ENCODE results near the gene ANK3.

ANK3 gene

DNA sequence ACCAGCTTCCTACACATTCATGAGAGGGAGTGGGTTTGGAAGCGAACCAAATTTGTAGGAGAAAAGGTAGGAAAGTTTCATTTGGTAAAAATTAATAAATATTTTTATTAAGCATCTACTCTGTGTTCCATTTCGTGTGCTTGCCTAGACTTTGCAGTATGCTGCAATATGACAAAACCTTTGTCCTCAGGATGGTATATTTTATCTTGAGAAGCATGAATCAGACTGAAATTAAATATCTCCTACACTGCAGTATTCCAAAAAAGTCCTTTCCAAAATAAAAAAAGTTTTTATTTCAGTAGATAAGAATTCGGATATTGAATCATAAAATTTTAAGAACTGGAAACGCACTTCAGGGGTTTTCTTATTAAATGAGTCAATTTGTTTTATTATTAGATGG is 47.7 kb downstream of the ANK3 start:
- no peak for DNase-seq (ENCODE audit: low read depth)

DNA sequence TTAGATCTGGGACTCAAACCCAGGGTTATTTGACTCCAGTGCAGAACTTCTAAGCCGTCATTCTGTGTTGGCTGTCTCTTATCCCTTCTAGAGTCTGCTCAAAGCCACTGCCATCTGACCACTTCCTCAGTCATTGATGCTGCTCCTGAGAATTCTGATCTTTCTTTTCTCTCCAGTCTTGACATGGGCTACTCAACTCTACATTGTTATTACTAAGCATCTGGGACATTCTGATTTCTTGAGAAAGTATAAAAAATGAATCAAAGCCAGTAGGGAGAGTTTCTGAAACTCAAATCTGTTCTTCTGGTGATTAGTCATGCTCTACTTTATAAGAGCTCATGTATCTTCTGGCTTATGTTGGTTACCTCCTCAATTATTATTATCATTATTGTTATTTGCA is 48.7 kb downstream of the ANK3 start:
- no peak for DNase-seq (ENCODE audit: low read depth)

DNA sequence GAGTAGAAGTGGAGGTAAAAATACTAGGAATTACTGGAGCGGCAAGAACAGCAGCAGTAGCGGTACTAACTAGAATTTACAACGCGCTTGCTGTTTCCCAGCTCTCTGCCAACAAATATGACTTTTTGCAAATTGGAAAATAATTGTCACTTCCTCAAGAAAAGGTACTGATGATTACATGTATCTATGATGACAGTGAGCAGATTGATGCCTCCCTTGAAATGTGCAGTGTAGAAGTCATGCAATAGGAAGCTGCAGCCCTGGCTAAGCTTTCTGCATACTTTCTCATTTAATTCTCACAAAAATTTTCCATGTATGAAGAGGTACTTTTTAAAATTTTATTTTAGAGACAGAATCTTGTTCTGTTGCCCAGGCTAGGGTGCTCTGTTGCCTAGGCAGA is 49.9 kb downstream of the ANK3 start:
- no peak for DNase-seq (ENCODE audit: low read depth)

DNA sequence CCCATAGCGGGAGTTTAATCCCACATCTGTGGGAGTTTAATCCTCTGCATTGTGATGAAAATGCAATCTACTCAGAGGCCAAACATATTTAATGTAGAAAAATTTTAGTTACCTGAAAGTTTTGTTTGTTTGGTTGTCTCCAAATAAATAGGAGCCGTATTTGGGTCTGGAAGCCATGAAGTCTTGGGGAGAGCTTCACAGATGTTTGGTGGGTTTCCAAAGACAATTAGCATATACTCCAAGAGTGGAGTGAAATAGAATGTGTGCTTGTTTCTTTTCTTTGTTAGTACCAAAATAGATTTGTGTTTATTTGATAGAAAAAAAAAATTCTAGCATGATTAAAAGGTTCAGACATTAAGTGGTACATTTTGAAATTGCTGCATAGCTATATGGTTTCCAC is 50.9 kb downstream of the ANK3 start:
- DNase-seq (ENCODE audit: low read depth), result no peak

DNA sequence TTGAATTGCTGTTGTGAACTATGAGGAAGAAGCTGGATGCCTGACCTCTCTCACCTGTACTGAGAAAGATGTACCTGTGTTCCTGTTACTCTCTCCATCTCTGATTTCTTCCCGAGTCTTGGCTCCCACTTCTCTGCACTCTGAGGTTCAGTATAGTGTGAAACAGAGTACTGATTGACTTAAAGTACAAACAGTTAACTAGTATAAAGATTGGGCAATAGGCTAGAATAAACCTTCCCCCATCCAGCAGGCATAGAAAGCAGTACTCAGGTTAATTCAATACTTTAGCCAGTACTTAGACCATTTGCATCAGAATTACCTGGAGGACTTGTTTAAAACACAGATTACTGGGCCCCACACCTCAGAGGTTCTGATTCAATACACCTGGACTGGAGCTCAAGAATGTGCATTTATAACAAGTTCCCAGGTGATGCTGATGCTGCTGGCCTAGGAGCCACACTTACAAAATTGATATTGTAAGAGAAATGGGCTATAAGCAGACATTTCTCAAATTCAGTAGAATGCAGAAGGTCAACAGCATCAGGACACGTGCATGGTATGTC is 51.6 kb downstream of the ANK3 start:
- no peak for DNase-seq (ENCODE audit: low read depth)

DNA sequence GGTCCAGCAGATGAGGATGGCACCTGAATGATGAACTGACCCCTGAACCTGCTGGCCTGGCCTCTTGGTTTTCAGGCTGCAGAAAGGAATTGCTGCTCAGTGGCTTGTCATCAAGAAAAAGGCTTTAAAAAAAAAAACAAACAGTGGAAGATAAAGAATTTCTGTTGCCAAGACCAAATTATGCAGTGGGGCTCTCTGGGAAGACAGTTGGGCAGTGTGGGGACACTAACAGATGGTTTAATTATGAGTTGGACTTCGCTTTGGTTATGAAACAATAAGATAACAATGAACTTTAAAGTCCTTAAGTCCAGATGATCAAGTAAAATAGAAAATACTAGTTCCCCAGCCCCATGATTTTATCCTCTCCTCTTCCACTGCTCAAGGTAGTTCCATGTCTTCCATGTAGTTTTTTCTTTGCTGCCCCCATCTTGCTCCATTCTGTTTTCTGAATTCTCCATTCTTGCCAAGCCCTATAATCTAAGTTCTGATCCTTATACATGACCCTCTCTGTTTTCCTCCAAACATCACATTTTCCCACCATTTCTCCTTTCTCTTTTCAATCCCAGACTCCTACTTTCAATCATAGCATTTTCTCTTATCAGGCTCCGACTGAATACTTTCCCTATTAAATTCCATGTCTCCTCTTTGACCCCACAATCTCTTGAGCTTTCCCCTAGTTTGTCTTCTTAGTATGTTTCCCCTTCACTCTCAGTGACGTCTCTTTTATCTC is 52.6 kb downstream of the ANK3 start:
- DNase-seq (ENCODE audit: low read depth), result peak; percentile 38

DNA sequence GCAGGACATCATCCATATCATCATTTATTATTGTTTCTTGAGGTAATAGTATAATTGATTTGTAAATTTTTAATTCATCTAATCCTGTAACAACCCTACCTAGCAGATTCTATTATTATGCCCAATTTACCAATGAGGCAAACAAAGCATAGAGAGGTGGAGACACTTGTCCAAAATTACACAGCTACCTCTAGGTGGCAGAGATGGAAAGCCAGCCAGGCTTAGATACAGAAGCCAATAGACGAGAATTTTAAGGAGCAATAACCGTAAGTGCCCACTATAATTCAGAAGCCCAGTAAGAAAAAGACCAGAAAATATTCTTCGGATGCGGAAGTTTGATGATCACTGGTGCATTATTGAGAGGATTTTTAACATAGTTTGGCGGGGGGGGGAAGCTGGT is 54.0 kb downstream of the ANK3 start:
- no peak for DNase-seq (ENCODE audit: low read depth)

DNA sequence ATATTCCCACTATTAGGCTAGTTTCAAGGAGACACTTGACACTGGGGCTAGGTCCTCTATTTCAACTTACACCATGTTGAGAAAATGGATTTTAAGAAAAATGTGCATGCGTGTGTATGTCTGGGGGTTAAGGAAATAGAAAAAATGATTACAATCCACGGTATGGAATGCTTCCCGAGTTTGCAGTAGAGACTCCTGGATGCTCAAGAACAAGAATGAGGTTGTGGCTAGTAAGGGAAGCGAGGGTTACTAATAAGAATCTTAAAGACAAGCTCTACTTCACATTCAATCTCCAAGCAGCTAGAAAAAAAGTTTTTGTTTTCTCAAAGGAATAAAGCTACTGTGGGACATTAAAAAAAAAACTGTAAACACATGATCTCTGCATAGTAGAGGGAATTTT is 54.7 kb downstream of the ANK3 start:
- DNase-seq (ENCODE audit: low read depth), result peak; percentile 82

DNA sequence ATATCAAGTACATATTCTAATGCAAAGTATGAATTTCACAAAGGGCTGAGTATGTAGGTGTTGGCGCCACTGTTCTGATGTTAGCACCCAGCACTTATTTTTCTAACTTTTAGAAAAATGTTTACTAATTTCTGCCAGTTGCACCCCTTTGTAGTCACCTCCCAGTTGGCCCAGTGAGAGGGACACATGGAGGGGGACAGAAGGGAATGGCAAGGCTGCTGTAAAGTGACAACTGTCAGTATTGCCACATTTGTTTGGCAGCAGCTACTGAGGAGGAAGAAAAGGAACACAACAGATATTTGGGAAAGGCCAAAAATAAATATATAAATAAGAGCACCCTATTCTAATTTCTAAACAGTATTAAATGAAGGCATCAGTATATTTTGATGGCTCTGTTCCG is 57.3 kb downstream of the ANK3 start:
- DNase-seq (ENCODE audit: low read depth), result no peak

DNA sequence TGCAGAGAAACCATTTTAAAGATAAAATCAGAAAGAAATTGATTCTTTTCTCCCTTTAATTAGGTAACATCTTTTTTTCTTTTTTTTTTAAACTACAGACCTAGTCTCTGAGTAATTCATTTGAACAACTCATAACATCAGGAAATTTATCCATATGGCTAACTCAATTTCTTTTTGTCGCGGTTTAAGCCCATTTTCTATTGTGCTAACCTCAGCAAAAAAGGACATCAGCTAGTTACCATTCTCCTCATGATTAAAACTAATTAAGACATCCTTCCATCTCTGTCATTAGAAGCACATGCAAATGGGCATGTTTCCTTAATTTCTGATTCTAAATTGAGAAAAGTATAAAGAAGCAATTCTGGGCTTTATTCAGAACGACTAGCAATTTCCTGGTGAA is 57.8 kb downstream of the ANK3 start:
- no peak for DNase-seq (ENCODE audit: low read depth)

DNA sequence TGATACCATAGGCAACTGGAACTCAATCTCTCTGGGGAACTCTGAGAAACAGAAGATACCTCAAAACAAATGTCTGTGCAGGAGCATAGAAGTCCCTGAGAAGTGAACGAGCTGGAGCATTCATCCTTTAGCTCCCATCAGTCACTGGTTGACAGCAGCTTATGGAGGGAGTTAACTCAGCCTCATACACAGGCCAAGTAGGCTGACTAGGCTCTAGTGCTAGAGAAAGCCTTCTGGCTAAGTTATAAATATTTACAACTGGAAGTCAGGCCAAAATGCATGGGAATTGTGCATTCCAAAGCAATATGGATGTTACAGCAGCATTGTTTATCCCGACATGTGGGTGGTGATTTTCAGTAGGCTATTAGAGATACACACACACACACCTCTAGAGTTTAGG is 66.5 kb downstream of the ANK3 start:
- no peak for DNase-seq (ENCODE audit: low read depth)

DNA sequence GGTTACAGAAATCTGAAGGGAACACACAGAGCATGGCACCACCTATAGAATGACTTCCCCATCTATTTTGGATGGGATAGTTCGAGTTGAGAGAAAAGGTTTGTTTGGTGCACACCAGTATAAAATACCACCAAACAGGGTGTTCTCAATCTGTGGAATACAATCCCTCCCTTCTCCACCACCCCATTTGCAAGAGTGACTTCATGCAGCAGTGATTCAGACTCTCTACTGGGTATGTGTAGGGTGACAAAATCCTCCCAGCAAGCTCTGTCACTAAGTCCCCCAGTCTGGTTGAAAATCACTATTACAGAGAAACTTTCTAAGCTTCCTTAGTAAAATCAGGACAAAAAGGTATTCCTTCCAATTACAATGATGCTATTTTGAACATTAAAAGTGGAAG is 69.0 kb downstream of the ANK3 start:
- DNase-seq (ENCODE audit: low read depth), result no peak

DNA sequence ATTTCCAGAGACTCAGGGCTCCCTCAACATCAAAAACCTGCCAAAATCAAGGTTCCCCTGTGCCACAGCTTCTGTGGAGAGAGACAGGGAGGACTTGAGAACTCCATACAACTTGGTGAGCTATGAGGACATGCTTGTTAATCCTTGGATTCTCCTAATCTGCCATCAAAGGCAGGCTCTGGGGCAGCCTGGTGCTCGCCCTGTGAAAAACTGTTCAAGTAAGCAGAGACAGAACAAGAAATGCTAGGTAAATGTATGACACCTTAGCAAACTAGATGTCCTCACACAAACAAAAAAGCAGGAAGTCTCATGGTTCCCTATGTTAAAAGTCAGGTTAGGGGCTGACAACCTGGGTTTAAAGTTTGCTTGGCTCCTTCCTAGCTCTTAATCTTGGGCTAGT is 73.6 kb downstream of the ANK3 start:
- DNase-seq (ENCODE audit: low read depth), result no peak

DNA sequence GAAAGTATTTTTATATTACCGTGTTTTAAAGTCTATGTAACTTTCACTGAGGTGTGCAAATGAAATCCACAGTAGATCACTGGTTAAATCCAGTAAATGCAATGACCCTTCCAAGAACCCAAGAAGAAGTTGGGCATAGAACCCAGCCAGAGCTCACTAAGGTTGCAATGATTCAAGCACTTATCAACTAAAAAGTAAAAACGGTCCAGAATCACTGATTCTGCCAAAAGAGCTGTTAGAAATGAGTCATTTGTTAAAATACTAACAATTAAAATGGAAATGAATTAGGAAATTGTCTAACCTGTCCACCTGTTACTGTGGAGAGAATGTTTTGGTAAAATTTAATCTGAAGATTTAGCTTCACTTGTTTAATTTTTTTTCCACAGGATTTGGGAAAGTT is 74.4 kb downstream of the ANK3 start:
- no peak for DNase-seq (ENCODE audit: low read depth)

DNA sequence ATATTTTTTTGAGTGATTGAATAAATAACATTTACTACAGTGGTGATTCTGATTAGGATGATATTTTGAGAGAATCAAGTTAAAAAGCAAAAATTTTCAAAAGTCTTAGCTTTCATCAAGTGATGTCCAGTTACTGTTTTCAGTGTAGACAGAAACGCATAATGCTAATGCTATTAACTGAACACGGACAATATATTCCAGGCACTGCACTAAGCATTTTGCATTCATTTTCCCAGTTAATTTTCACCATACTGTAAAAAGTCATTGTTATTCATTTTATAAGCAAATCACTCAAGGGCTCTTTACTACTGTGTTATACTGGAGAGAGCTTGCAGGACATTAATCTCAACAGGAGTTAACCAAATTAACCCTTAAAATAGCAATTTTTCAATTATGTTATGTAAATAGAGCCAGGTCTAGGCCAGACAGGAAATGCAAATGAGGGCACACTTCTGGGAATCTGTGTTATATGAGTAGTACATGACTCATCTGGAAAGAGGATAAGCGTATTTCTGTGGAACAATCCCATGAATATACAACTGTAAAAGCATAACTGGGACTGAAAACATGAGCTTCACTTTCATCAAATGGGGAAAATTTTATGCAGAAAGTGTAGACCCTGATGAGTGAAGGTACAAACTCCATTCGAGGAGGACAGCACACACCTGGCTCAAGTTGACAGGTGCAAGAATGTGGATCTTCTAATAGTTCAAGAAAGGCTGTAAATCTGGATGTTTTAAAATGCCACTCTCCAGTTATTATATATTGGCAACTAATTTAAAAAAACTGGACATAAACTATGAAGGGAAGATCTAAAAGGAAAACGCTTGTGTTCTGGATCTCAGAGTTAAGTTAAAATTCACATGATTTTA is 75.4 kb downstream of the ANK3 start:
- peak; percentile 76 for DNase-seq (ENCODE audit: low read depth)

DNA sequence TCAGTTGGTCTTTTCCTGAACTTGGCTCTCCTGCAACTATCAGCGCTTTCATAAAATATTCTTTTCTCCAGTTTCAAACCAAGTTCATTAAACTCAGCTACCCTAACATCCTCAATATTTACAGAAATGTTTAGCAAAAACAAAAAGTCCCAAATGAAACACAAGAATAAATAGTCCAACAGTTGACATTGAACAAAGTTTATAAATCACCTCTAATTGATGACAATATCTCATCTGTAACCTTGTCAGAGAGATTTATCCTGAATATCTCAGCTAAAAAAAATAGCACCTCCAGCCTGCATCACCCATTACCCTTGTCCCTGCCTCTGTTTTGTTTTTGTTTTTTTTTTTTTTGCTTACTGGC is 76.1 kb downstream of the ANK3 start:
- no peak for DNase-seq (ENCODE audit: low read depth)

DNA sequence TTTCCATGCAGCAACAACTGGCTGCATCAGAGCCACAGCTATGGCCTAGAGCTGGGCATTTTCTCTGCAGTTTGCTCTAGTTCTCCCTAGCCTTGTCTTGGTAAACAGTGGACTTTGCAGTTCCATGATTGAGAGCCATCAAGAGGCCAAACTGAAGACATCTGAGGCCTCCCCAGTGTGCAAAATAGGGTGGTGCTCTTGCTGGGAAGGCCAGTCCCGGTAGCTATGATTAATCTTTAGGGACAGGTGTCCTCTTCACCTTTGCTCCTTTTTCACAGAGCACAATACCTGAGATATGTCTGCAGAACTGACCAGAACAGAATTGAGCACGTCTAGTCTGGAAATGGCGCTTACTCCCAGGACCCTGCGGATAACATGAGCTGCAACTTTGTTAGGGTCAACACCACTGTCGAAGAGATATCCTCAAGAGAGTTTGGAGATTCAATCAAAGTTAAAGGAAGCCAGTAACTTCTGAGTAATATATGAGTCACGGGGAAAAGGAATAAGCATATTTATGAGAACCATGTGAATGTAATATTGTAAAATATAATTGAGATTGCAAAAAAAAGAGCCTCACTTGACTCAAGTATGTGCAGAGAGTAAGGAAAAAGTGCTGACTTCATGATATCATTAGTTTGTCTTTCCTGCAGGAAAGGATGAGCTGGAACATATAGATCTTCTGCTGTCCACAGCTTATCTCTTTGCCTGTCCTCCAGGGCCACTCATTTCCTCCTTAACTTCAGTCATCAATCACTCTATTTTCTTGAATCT is 76.7 kb downstream of the ANK3 start:
- DNase-seq (ENCODE audit: low read depth), result peak; percentile 74

DNA sequence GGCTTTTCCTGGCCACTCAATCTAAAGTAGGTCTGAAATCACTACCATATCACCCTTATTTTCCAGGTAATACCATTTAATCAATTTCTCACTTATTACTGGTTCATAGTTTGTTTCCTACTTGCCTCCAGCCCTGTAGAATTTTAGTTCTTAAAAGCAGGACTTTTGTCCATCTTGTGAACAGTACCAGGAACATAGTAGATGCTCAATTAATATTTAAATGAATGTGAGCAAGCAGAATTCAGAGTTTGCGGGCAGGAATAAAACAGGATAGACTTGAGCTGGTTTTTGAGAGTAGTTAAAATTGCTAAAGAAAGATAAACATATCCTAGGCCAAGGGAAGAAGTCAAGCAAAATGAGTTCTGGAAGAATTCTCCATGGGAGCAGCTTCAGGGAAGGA is 77.9 kb downstream of the ANK3 start:
- no peak for DNase-seq (ENCODE audit: low read depth)

DNA sequence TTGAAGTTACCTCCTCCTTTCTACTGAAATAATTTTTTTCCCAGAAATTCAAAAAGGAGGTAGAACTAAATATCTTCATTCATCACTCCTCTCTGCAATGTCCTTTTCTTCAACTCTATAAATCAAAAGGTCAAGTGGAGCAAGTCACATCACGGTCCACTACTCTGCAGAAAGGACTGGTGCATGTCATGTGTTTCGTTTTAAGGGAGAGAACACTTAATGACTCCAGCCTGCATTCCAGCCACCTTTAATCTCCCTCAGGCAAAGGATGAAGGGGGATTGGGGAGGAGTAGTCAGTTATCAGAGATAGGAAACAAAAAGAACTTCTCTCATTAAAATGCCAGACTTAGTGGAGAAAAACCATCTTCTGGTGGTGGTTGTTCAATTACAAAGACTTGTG is 78.9 kb downstream of the ANK3 start:
- DNase-seq (ENCODE audit: low read depth), result no peak

DNA sequence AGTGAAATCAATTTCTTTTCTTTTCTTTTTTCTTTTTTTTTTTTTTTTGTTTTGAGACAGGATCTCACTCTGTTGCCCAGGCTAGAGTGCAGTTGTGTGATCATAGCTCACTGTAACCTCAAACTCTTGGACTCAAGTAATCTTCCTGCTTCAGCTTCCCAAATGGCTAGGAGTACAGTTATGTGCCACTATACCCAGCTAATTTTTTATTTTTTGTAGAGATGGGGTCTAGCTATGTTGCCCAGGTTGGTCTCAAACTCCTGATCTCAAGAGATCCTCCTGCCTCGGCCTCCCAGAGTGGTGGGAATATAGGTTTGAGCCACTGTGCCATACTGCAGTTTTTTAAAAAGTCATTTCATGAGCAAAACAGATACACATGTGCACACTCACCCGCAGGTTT is 79.8 kb downstream of the ANK3 start:
- no peak for DNase-seq (ENCODE audit: low read depth)

DNA sequence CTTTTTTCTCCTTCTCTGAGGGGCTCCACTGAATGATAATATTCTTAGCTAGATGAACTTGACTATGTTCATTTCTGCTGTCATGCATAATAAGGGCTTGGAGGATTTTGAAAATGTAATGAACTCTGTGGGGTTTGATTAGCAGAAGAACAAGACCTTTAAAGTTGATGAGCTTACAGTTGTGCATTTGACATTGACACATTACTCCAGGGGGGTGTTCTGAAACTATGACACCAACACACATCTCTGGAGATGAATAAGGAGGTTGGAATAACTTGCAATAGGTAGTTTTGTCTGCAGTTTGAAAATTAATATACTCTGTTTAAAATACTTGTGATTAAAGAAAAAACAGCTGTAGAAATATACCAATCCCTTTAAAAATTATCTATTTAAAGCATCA is 80.3 kb downstream of the ANK3 start:
- DNase-seq (ENCODE audit: low read depth), result no peak

DNA sequence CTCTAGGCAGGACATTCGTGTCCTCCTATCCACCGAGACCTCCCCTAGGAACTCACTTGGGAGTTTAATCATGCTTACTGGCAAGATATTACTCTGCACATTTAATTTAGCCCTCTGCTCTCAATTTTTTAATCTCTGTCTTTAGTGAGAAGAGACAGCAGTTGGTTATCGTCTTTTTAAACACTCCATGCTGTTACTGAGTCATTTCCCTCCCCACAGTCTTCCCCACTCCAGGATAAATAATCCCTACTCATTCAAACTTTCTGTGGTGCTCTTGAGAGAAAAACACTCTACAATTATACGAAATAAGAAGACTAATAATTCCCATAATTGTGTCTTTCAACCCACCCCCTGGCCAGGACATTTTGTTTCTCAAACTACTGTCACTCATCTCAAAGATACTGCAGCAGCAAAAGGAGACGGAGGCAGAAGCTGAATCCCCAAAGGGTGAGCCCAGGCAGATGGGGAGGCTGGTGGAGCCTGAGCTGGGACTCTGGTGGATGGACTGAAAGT is 84.2 kb downstream of the ANK3 start:
- DNase-seq (ENCODE audit: low read depth), result peak; percentile 78

Data from EH (cell line).